Measurements from ENCODE around the gene GIPC2. TPM values are rescaled to one million over a fixed set of nuclear protein-coding genes. Genes with fewer than 3 reads are reported as not detected.

Gene GIPC2
- total and polyA plus RNA-seq, 2 of the 4 experiments (the other 2 are of a cell fraction), result 0.07 to 0.18 TPM

DNA sequence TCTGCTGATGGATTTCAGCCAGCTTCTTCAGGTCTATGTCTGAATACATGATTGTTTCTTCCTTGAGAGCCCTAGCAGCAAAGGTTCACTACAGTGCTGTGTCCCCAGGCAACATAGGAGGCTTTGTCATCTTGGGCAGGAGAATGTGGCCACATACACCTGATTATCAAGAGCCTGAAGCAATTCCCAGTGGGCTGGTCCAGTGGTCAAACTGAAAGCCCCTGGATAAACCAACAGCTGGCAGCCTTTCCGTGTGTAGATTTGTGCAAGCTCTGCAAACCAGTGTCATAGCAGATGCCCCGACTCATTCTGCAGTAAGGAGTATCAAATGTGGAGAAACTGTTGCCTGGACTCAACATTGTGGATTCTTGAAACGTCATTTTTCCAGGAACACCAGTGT is 2.3 kb upstream of the GIPC2 start:
- H3K36me3 ChIP-seq (ENCODE audit: control insufficient read depth, insufficient read depth, low read length), result no peaks in the 10 kb centered on the region
- H2AK5ac ChIP-seq (ENCODE audit: low read depth, low read length), result no peak overlapping the region
- no peak overlapping the region for H3K4ac ChIP-seq (ENCODE audit: low read depth, low read length)
- H3K27me3 ChIP-seq (ENCODE audit: control insufficient read depth, insufficient read depth, low read length), result peaks cover 23% of the 10 kb centered on the region
- POLR2A ChIA-PET (ENCODE audit: unreplicated experiment), result no interaction called here
- in situ Hi-C loops (cut with MboI; ENCODE audit: low sequenced_read_pairs), result no loop called here
- TF ChIP-seq, protein P1, sequence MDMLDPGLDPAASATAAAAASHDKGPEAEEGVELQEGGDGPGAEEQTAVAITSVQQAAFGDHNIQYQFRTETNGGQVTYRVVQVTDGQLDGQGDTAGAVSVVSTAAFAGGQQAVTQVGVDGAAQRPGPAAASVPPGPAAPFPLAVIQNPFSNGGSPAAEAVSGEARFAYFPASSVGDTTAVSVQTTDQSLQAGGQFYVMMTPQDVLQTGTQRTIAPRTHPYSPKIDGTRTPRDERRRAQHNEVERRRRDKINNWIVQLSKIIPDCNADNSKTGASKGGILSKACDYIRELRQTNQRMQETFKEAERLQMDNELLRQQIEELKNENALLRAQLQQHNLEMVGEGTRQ (IDR thresholded peaks at IDR 0.05; ENCODE audit: low read depth, low read length), result no peak
- TF ChIP-seq RAD21 (IDR thresholded peaks at IDR 0.05; ENCODE audit: low read length) (no peak), MXI1 (IDR thresholded peaks at IDR 0.05; ENCODE audit: borderline replicate concordance, low read depth, low read length) (no peak), BHLHE40 (IDR thresholded peaks at IDR 0.05; ENCODE audit: low read depth, low read length) (no peak), FOS (IDR thresholded peaks at IDR 0.05; ENCODE audit: low read depth, low read length) (no peak), MAZ (IDR thresholded peaks at IDR 0.05; ENCODE audit: borderline replicate concordance, low read depth, low read length) (no peak), RFX5 (IDR thresholded peaks at IDR 0.05; ENCODE audit: low read depth, low read length) (no peak), RCOR1 (IDR thresholded peaks at IDR 0.05; ENCODE audit: insufficient replicate concordance, low read length) (no peak), NFE2L2 (IDR thresholded peaks at IDR 0.05; ENCODE audit: low read depth, low read length) (no peak), CEBPB (IDR thresholded peaks at IDR 0.05; ENCODE audit: low read depth, low read length) (no peak), SMC3 (IDR thresholded peaks at IDR 0.05; ENCODE audit: low read depth, low read length) (no peak), POLR2A (IDR thresholded peaks at IDR 0.05; ENCODE audit: low read depth, low read length) (no peak), MAFK (IDR thresholded peaks at IDR 0.05; ENCODE audit: low read depth, low read length) (no peak), CHD1 (IDR thresholded peaks at IDR 0.05; ENCODE audit: low read depth, low read length) (no peak)
- TF ChIP-seq, protein P2, sequence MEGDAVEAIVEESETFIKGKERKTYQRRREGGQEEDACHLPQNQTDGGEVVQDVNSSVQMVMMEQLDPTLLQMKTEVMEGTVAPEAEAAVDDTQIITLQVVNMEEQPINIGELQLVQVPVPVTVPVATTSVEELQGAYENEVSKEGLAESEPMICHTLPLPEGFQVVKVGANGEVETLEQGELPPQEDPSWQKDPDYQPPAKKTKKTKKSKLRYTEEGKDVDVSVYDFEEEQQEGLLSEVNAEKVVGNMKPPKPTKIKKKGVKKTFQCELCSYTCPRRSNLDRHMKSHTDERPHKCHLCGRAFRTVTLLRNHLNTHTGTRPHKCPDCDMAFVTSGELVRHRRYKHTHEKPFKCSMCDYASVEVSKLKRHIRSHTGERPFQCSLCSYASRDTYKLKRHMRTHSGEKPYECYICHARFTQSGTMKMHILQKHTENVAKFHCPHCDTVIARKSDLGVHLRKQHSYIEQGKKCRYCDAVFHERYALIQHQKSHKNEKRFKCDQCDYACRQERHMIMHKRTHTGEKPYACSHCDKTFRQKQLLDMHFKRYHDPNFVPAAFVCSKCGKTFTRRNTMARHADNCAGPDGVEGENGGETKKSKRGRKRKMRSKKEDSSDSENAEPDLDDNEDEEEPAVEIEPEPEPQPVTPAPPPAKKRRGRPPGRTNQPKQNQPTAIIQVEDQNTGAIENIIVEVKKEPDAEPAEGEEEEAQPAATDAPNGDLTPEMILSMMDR (conservative IDR thresholded peaks at IDR 0.05; ENCODE audit: low read depth, low read length), result no peak
- TF ChIP-seq, protein P3, sequence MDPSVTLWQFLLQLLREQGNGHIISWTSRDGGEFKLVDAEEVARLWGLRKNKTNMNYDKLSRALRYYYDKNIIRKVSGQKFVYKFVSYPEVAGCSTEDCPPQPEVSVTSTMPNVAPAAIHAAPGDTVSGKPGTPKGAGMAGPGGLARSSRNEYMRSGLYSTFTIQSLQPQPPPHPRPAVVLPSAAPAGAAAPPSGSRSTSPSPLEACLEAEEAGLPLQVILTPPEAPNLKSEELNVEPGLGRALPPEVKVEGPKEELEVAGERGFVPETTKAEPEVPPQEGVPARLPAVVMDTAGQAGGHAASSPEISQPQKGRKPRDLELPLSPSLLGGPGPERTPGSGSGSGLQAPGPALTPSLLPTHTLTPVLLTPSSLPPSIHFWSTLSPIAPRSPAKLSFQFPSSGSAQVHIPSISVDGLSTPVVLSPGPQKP (IDR thresholded peaks at IDR 0.05; ENCODE audit: borderline replicate concordance, low read depth, low read length), result no peak
- CTCF ChIA-PET, result interaction anchor here (0.6 to 0.7 kb wide), 2 partner anchors 60 to 841 kb away, joined by 5 read pairs; no protein-coding TSS in a partner anchor
- ATAC-seq (ENCODE audit: low read depth), result no peak; the same call in 1 of the 2 replicates
- H2BK15ac ChIP-seq (ENCODE audit: low read depth, low read length), result no peak overlapping the region
- H2BK20ac ChIP-seq (ENCODE audit: low read depth, low read length), result no peak overlapping the region
- H4K20me1 ChIP-seq (ENCODE audit: insufficient read depth, low read length), result no peaks in the 10 kb centered on the region
- no peaks in the 10 kb centered on the region for H3K4me1 ChIP-seq (ENCODE audit: control insufficient read depth, insufficient read depth, low read length)
- H4K8ac ChIP-seq (ENCODE audit: low read depth in 2 of 2, low read length in 2 of 2), result no peak overlapping the region
- H2BK5ac ChIP-seq (ENCODE audit: low read depth, low read length, poor library complexity, severe bottlenecking), result no peak overlapping the region
- H3K56ac ChIP-seq (ENCODE audit: extremely low read depth, insufficient read depth, low read length), result no peak overlapping the region
- H4K91ac ChIP-seq (ENCODE audit: insufficient read depth, low read depth, low read length), result no peak overlapping the region
- no peak overlapping the region for H4K5ac ChIP-seq (ENCODE audit: low read depth, low read length)
- no peak overlapping the region for H2AFZ ChIP-seq (replicated peaks; ENCODE audit: low read length, poor library complexity)
- dilution Hi-C loops (cut with HindIII; ENCODE audit: low sequenced_read_pairs, unreplicated experiment), result no loop called here
- WGBS, 2 experiments (ENCODE audit: extremely low coverage in 2 of 2, insufficient read length in 1 of 2), result 47% methylated on average over 3 of the region's 3 CpGs; no CpG with 5 or more reads in 1 of the 2 experiments
- H3K23ac ChIP-seq (ENCODE audit: low read depth, low read length), result no peak overlapping the region
- no peak overlapping the region for H3K18ac ChIP-seq (ENCODE audit: low read depth, low read length)
- H2BK120ac ChIP-seq (ENCODE audit: low read depth, low read length), result no peak overlapping the region
- no peak overlapping the region for H3K4me3 ChIP-seq (ENCODE audit: insufficient read depth, low read depth, low read length)
- no peaks in the 10 kb centered on the region for H3K9me1 ChIP-seq (ENCODE audit: insufficient read depth, low read length)
- H3K4me2 ChIP-seq (ENCODE audit: low read depth, low read length), result no peak overlapping the region
- no TSS peak for BruUV-seq (replicated peaks)
- intact Hi-C loops (cut with micrococcal nuclease), result no loop called here
- no peaks in the 10 kb centered on the region for H3K79me1 ChIP-seq (ENCODE audit: low read depth in 1 of 2, low read length in 2 of 2)
- no peak overlapping the region for H3K27ac ChIP-seq (ENCODE audit: insufficient read depth, low read length)
- no peak overlapping the region for H3K9ac ChIP-seq (ENCODE audit: low read depth, low read length)
- no peak overlapping the region for H2AK9ac ChIP-seq (replicated peaks; ENCODE audit: low read depth, low read length, poor library complexity)
- H3K9me3 ChIP-seq (ENCODE audit: control insufficient read depth, insufficient read depth, low read length), result 0 out of 2 replicates have a peak, but pooled peaks cover 3% of the 10 kb centered on the region
- no peak overlapping the region for H3K14ac ChIP-seq (replicated peaks; ENCODE audit: low read depth, low read length)
- DNase-seq, result no peak

All from IMR-90 (cell line).